Muscle of leg (tissue), 11 donors: ENCODE measurements around the gene MSANTD3. TPM values are rescaled to one million over a fixed set of nuclear protein-coding genes. Genes with fewer than 3 reads are reported as not detected.

Experiments
- DNase-seq: peaks from one replicate; pipeline ENCODE4 v3.0.0; 2013
- H3K27ac ChIP-seq: one replicate; pipeline ENCODE4 v1.5.1; 2013; ENCODE audit warnings: mild to moderate bottlenecking, low read length, control low read depth
- H3K27me3 ChIP-seq: one replicate; pipeline ENCODE4 v1.6.1; 2013; ENCODE audit warnings: low read length; ENCODE audit not compliant: control insufficient read depth, insufficient read depth
- H3K36me3 ChIP-seq: one replicate; pipeline ENCODE4 v1.6.1; 2013; ENCODE audit warnings: low read length; ENCODE audit not compliant: control insufficient read depth, insufficient read depth
- H3K4me1 ChIP-seq: one replicate; pipeline ENCODE4 v1.6.1; 2013; ENCODE audit warnings: low read length; ENCODE audit not compliant: control insufficient read depth, insufficient read depth
- H3K4me3 ChIP-seq: one replicate; pipeline ENCODE4 v1.5.1; 2013; ENCODE audit warnings: low read length, control low read depth
- H3K9me3 ChIP-seq: replicated peaks from 2 replicates; pipeline ENCODE4 v1.6.1; 2013; ENCODE audit warnings: low read depth, low read length; ENCODE audit not compliant: control insufficient read depth
- WGBS: methylation state at CpG from one replicate; pipeline ENCODE4 v1.1.5; 2013; ENCODE audit warnings: missing lambda C conversion rate; ENCODE audit not compliant: insufficient coverage; 5-methylcytosine and 5-hydroxymethylcytosine counted together
- polyA plus RNA-seq, 8 donors: library from polyadenylated mRNA; unstranded; fragments of 120-200 nt; gene quantifications; one replicate each; pipeline versions ENCODE4 v1.2.1 to v1.2.3, GENCODE V29; 2013; ENCODE audit warnings: inconsistent platforms in 1 of 8, low replicate concordance in 1 of 8; ENCODE audit not compliant: insufficient read length in 8 of 8, insufficient read depth in 1 of 8
- total RNA-seq: library from RNA; stranded (reverse); fragments of 120-200 nt; gene quantifications from one replicate; pipeline ENCODE4 v1.2.4, GENCODE V29; 2013

The MSANTD3 gene
- total and polyA plus RNA-seq, 9 donors: 13.1 to 17.0 (median 15.0) TPM

- no peaks in the 10 kb centered on the region for H3K36me3 ChIP-seq
- no peaks in the 10 kb centered on the region for H3K9me3 ChIP-seq
- no peak for DNase-seq
- no CpG with 5 or more reads among the region's 5 CpGs for WGBS
- no peaks in the 10 kb centered on the region for H3K4me1 ChIP-seq
- no peaks in the 10 kb centered on the region for H3K27me3 ChIP-seq
- no peak overlapping the region for H3K4me3 ChIP-seq
- no peak overlapping the region for H3K27ac ChIP-seq
These were observed 71.6 kb downstream of the MSANTD3 start for GRCh38 chr9:100498592-100498991.

- H3K36me3 ChIP-seq: no peaks in the 10 kb centered on the region
- no peaks in the 10 kb centered on the region for H3K9me3 ChIP-seq
- 100% methylated on average over 1 of the region's 4 CpGs for WGBS
- DNase-seq: no peak
- no peaks in the 10 kb centered on the region for H3K4me1 ChIP-seq
- no peak overlapping the region for H3K4me3 ChIP-seq
- H3K27ac ChIP-seq: no peak overlapping the region
- H3K27me3 ChIP-seq: no peaks in the 10 kb centered on the region
These were observed 72.5 kb downstream of the MSANTD3 start for GRCh38 chr9:100499460-100499859.

DNA sequence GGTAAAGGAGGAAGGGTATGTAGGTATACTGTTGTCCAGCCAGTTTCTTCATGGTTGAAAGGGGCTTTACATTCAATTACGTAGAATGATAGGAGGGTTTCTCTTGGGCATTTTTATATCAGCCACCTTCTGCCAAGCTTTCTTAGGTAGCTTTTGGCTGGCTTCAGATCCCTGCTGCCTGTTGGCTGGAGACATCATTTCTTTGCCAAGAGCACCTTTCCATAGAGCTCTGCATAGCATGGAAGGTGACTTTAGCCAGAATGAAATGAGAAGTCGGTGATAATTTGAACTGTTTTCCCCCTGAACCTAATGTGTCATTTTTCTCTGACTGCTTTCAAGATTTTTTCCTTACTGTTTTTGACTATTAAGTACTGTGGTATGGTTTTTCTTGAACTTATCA lies 72.9 kb downstream of the MSANTD3 start:
- Histone ChIP-seq H3K4me3 (no peak overlapping the region), H3K36me3 (no peaks in the 10 kb centered on the region), H3K27me3 (no peaks in the 10 kb centered on the region), H3K27ac (no peak overlapping the region), H3K9me3 (no peaks in the 10 kb centered on the region), H3K4me1 (no peaks in the 10 kb centered on the region)
- no peak for DNase-seq
- no CpG with 5 or more reads among the region's 2 CpGs for WGBS

Other genes with a start within 250 kb of the MSANTD3 start
- 21.6 TPM for gene TEX10, start 74.2 kb upstream of the MSANTD3 start, total RNA-seq
- gene TEX10, start 74.2 kb upstream of the MSANTD3 start, polyA plus RNA-seq: 10 to 100 TPM; 21.5 to 26.3 (median 22.6) TPM
- 2.7 TPM for gene TMEFF1, start 46.0 kb downstream of the MSANTD3 start, total RNA-seq
- gene TMEFF1, start 46.0 kb downstream of the MSANTD3 start, polyA plus RNA-seq: 1 to 10 TPM; 1.1 to 3.5 (median 1.8) TPM
- gene CAVIN4, start 150.9 kb downstream of the MSANTD3 start, total RNA-seq: 182 TPM
- 100 to 1,000 TPM; 150 to 238 (median 191) TPM for gene CAVIN4, start 150.9 kb downstream of the MSANTD3 start, polyA plus RNA-seq